GM19372 (cell line): ENCODE data around the gene PRRT1.

ENCODE experiments used
- ATAC-seq: cut with Tn5 transposase; IDR thresholded peaks from one replicate; pipeline ENCODE4 v1.9.1; 2021; ENCODE audit warnings: mild to moderate bottlenecking, low read depth, moderate library complexity; ENCODE audit not compliant: unreplicated experiment

PRRT1 gene

GRCh38 chr6:32127717-32128592 lies 23.8 kb downstream of the PRRT1 start, which contains the start of gene ATF6B:
Gene ATF6B (minus strand): TSS chr6:32128246. CDS start chr6:32128207, 39 bp downstream.
- ATAC-seq = peak; percentile 85

DNA sequence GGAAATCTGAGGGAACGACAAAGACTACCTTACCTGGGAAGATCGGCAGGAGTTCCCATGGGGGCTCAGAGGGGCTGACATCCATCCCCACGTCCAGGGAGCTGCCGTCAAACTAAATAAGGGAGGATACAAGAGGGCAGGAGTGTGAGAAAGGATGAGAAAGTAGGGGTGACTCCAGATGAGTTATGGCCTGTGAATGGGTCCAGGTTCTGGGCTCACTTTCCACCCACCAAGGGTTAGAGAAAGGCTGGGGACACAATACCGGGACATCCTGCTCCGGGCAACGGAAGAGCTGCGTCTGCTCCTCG lies 24.4 kb downstream of the PRRT1 start:
- no peak for ATAC-seq

- ATAC-seq = no peak
These were observed 24.9 kb downstream of the PRRT1 start for GRCh38 chr6:32126880-32127279.

DNA sequence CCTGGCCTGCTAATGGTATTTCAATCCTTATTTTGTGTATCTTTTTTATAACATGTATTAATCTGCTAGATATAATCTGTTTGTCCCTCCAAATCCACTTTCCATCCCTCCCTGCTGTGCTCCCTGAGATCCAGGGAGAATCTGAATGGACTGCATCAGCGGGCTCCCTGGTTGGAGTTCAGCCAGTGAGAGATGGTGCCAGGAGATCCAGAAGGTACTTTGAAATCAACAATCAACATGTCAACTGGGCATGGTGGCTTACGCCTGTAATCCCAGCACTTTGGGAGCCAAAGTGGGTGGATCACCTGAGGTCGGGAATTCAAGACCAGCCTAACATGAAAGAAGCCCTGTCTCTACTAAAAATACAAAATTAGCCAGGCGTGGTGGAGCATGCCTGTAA lies 28.1 kb downstream of the PRRT1 start:
- ATAC-seq = no peak

DNA sequence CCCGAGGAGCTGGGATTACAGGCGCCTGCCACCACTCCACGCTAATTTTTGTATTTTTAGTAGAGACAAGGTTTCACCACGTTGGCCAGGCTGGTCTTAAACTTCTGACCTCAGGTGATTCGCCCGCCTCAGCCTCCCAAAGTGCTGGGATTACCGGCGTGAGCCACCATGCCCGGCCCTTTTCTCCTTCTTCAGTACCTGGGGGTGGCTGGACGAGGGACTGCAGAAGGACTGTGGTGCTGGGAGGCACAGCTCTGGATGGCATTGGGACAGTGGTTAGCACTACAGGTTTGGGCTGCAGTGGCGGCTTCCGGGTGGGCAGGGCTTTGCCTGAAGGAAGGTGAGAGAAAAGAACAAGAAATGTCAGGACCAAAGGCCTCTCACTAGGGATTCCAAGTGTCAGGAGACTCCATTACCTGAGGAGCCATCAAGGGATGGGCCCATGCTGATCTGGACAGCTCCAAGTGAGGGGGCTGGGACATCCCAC lies 31.1 kb downstream of the PRRT1 start:
- no peak for ATAC-seq

- ATAC-seq = no peak
These were observed 32.7 kb downstream of the PRRT1 start for GRCh38 chr6:32118782-32119628.

DNA sequence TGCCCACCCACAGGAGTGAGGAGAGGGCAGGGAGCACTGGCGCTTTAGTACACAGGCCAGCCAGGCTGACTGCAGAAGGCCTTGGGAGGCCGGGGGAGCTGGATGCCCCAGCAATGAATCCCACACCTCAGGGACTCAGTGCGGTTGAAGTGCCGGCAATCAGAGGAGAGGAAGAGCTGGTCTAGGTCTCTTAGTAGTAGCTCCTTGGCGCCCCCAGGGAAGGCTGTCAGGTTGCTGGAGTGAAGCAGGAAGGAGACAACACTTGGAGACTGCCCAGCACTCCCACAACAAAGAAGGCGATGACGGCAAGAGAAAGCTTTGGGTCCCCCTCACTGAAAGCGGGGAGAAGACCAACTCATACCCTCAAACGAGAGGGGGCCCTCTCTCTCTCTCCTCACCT lies 34.3 kb downstream of the PRRT1 start:
- ATAC-seq = no peak

DNA sequence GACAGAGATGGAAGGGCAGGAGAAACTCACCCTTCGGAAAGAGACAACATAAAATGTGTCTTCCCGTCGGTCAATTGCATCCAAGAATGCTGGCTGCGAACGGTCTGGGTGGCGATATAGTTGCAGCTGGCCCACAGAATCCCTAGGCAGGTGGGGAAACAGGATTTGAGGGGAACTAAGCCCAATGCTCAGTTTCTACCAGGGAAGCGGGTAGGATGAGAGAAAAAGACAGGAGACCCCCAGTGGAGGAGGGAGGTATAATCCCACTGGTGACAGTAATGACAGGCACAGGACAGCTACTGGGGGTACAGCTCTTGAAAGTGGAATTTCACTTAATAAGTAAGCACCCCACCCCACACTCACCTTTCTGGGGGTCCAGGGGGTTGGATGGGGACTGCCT lies 35.1 kb downstream of the PRRT1 start:
- ATAC-seq = no peak

GRCh38 chr6:32115623-32116022 lies 36.1 kb downstream of the PRRT1 start:
- ATAC-seq = no peak

- ATAC-seq = no peak
These were observed 36.9 kb downstream of the PRRT1 start for GRCh38 chr6:32114796-32115195.

DNA sequence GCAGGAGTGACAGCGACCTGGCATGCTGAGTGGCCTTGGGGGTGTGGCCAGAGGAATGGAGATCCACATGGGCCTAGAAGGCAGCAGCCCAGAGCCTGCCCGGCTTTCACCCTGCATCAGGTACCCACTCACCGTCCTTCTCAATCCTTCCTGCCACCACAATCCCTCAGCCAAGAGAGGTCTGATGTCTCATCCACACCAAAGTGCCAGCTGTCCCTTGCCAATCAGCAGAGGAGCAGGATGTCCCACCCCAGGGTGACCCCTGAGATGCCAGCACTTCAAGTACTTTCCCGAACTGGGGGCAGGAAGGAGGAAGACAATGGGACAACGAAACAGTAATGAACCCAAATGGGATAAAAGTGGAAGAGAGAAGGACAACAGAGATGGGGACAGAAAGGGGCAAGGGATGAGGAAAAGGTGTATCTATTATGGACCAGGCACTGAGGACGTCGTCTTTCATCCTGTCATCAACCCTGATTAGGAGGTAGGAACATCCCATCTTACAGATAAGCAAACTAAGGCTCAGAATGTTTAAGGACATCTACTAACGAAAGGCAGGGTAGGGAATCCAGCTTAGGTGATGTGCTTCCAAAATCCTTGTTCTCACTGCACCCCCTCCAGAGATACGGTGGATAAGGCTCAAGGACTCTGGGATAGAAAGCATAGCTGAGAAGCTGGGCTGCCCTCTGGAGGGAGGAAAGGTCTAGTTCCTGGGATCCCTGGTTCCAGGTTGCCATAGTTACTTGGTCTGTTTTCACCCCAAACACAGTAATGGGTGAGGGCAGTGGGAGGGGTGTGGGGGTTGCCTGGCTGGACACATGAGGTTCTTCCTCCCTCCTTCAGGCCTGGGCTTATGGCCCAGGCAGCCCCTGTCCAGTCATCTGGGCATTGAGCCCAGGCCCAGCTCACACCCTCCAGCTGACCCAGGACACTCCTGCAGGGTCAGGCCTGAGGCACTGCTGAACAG lies 38.1 kb downstream of the PRRT1 start:
- ATAC-seq = no peak

GRCh38 chr6:32112431-32112980 lies 39.2 kb downstream of the PRRT1 start:
- no peak for ATAC-seq

- no peak for ATAC-seq
These were observed 40.2 kb downstream of the PRRT1 start for GRCh38 chr6:32111424-32112066.

GRCh38 chr6:32110632-32111031 lies 41.1 kb downstream of the PRRT1 start:
- ATAC-seq = no peak

- ATAC-seq = no peak
These were observed 42.0 kb downstream of the PRRT1 start for GRCh38 chr6:32109765-32110160.

DNA sequence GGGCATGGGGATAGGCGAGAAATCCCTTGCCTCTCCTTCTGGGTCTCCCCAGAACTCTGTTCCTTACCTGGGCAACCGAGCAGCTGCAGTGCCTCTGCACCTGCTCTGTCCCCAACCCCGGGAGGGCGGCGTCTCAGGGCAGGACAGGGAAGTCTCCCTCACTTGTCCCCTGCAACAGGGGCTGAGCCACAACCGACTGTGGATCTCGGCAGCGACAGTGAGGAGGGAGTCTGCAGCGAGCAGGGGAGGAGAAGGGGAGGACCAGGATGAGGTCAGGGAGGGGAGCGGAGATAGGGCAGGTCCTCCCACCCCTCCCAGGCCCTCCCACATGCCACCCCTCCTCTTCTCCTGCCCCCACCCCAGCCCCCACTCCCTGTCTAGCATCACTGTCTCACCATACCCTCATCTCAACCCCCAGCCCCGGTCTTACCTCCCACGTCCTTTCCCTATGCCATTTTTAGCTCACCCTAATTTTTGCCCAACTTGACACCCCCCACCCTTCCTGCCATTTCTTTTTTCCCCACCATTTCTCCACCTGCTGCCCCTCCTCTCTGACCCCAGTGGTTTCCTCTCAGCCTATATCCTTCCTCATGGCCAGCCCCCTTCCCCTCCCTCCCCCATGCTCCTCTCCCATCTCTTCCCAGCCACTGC lies 42.5 kb downstream of the PRRT1 start, which contains the start of gene TNXB:
TNXB (minus strand) TSS at position 225 of the 651 bp plus-strand sequence. CDS start 11,140 bp downstream, outside the sequence.
- ATAC-seq = no peak

- ATAC-seq = no peak
These were observed 43.0 kb downstream of the PRRT1 start for GRCh38 chr6:32108727-32109113.

- no peak for ATAC-seq
These were observed 43.6 kb downstream of the PRRT1 start for GRCh38 chr6:32108094-32108627.

DNA sequence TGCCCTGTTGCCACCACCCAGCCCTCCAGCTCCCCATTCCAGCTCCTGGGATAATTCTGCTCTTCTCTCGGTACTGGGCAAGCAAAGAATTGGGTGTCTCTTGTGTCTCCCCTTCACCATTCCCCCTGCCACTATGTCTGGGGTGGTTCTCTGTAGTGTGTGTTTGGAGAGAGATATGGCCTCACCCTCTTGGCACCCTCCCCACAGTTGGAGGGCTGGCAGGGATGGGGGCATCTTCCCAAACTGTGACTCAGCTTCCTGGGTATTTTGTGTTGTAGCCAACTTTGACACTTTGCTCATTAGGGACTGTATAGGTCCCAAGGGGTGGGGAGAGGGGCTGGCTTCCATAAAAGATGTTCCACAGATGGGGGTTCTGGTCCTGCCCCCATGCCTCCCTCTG lies 44.3 kb downstream of the PRRT1 start:
- ATAC-seq = no peak
